Measurements from ENCODE around the gene NXNL1. TPM values are rescaled to one million over a fixed set of nuclear protein-coding genes. Genes with fewer than 3 reads are reported as not detected.
A peak's percentile ranks its signal among the peaks of the same experiment; 100 is the strongest.

NXNL1 gene
- total and polyA plus RNA-seq, 10 donors, result not detected

- Histone ChIP-seq H3K9me3 (no peaks in the 10 kb centered on the region), H3K27me3 (replicated peaks in 1 of 7) (no peaks in the 10 kb centered on the region), H3K4me3 (peak overlapping the region in 7 of 8 donors; percentile 8 to 54 (median 32)), H3K4me1 (peaks cover 4 to 41% (median 24%) of the 10 kb centered on the region in 6 donors), H3K27ac (peak overlapping the region; percentile 3 to 69 (median 47)), H3K36me3 (no peaks in the 10 kb centered on the region)
- TF ChIP-seq POLR2AphosphoS5 (IDR thresholded peaks at IDR 0.05) (peak in 2 of 3 donors; percentile 19 to 64), POLR2A (IDR thresholded peaks at IDR 0.05) (no peak), CTCF (IDR thresholded peaks at IDR 0.05 in 8 of 11, conservative IDR thresholded peaks at IDR 0.05 in 3 of 11) (peak in 6 of 11 experiments; percentile 11 to 52 (median 26))
- WGBS, 5 donors, result 18 to 44% (median 21%) methylated on average over 24 to 31 of the region's 31 CpGs
- peak; percentile 89 for DNase-seq
- intact Hi-C loops (cut with DNase I; ENCODE audit: low total_unique reads), result no loop called here
These were observed 28.1 kb upstream of the NXNL1 start for GRCh38 chr19:17488593-17489391.

GRCh38 chr19:17487284-17488121 is 26.8 kb upstream of the NXNL1 start:
- TF ChIP-seq POLR2A (IDR thresholded peaks at IDR 0.05) (no peak), CTCF (IDR thresholded peaks at IDR 0.05 in 8 of 11, conservative IDR thresholded peaks at IDR 0.05 in 3 of 11) (no peak), POLR2AphosphoS5 (IDR thresholded peaks at IDR 0.05) (no peak)
- H3K27me3 ChIP-seq (replicated peaks in 1 of 7), result no peaks in the 10 kb centered on the region
- intact Hi-C loops (cut with DNase I; ENCODE audit: low total_unique reads), result no loop called here
- peak overlapping the region in 2 of 8 donors; percentile 69 for H3K27ac ChIP-seq
- DNase-seq, result no peak
- H3K9me3 ChIP-seq, result no peaks in the 10 kb centered on the region
- no peaks in the 10 kb centered on the region for H3K36me3 ChIP-seq
- H3K4me3 ChIP-seq, result no peak overlapping the region
- 76 to 88% (median 84%) methylated on average over 12 to 18 of the region's 18 CpGs for WGBS, 5 donors
- peaks cover 4 to 47% (median 24%) of the 10 kb centered on the region in 6 donors for H3K4me1 ChIP-seq

GRCh38 chr19:17486545-17487240 is 26.0 kb upstream of the NXNL1 start:
- H3K4me3 ChIP-seq, result no peak overlapping the region
- DNase-seq, result no peak
- TF ChIP-seq POLR2A (IDR thresholded peaks at IDR 0.05) (no peak), POLR2AphosphoS5 (IDR thresholded peaks at IDR 0.05) (peak in 1 of 3 donors; percentile 15)
- intact Hi-C loops (cut with DNase I; ENCODE audit: low total_unique reads), result no loop called here
- peaks cover 4 to 50% (median 26%) of the 10 kb centered on the region in 6 donors for H3K4me1 ChIP-seq
- no peaks in the 10 kb centered on the region for H3K36me3 ChIP-seq
- no peaks in the 10 kb centered on the region for H3K9me3 ChIP-seq
- no peak overlapping the region for H3K27ac ChIP-seq
- H3K27me3 ChIP-seq (replicated peaks in 1 of 7), result no peaks in the 10 kb centered on the region
- 94 to 97% (median 97%) methylated on average over 38 to 58 of the region's 58 CpGs for WGBS, 5 donors

- intact Hi-C loops (cut with DNase I; ENCODE audit: low total_unique reads), result no loop called here
- TF ChIP-seq POLR2A (IDR thresholded peaks at IDR 0.05), result no peak
- TF ChIP-seq CTCF (IDR thresholded peaks at IDR 0.05 in 8 of 11, conservative IDR thresholded peaks at IDR 0.05 in 3 of 11), result no peak
- no peak for TF ChIP-seq POLR2AphosphoS5 (IDR thresholded peaks at IDR 0.05)
- Histone ChIP-seq H3K27me3 (replicated peaks in 1 of 7) (no peaks in the 10 kb centered on the region), H3K4me1 (peaks cover 4 to 53% (median 27%) of the 10 kb centered on the region in 6 donors), H3K9me3 (no peaks in the 10 kb centered on the region), H3K27ac (no peak overlapping the region), H3K4me3 (no peak overlapping the region), H3K36me3 (no peaks in the 10 kb centered on the region)
- WGBS, 5 donors, result 84 to 99% (median 93%) methylated on average over 6 of the region's 6 CpGs
- no peak for DNase-seq
These were observed 23.9 kb upstream of the NXNL1 start for GRCh38 chr19:17484520-17485185.

All from spleen (tissue), 11 donors.